ENCODE results near the gene SORBS2. TPM values are rescaled to one million over a fixed set of nuclear protein-coding genes. Genes with fewer than 3 reads are reported as not detected.

The SORBS2 gene
- total RNA-seq, 4 donors from 2014 or later, result 17.4 to 40.8 (median 21.9) TPM

DNA sequence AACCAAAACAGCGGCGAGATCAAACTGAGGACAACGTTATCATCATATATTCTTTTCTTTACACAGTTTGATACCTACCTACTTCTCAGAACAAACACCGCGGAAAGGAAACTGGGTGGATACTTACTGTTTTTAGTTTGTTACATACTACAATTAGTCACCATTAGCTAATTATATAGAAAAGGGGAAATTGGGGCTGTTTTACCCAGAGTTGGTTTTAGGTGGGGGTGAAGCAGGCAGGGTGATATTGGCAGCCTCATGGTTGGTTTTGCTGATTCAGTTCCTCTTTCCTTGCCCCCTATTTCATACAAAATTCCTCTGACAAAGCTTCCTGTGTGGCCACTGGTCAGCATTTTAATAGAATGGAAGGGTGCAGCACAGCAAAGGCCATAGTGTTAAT lies 77.8 kb downstream of the SORBS2 start:
- Histone ChIP-seq H3K4me1 (peaks cover 36% of the 10 kb centered on the region), H3K36me3 (no peaks in the 10 kb centered on the region), H3K9me3 (no peaks in the 10 kb centered on the region), H3K27me3 (no peaks in the 10 kb centered on the region), H3K27ac (no peak overlapping the region), H3K4me3 (no peak overlapping the region)
- WGBS, result 92% methylated on average over 5 of the region's 5 CpGs
- no peak for DNase-seq (ENCODE audit: low spot score in 2 of 2)
- TF ChIP-seq, protein P1, sequence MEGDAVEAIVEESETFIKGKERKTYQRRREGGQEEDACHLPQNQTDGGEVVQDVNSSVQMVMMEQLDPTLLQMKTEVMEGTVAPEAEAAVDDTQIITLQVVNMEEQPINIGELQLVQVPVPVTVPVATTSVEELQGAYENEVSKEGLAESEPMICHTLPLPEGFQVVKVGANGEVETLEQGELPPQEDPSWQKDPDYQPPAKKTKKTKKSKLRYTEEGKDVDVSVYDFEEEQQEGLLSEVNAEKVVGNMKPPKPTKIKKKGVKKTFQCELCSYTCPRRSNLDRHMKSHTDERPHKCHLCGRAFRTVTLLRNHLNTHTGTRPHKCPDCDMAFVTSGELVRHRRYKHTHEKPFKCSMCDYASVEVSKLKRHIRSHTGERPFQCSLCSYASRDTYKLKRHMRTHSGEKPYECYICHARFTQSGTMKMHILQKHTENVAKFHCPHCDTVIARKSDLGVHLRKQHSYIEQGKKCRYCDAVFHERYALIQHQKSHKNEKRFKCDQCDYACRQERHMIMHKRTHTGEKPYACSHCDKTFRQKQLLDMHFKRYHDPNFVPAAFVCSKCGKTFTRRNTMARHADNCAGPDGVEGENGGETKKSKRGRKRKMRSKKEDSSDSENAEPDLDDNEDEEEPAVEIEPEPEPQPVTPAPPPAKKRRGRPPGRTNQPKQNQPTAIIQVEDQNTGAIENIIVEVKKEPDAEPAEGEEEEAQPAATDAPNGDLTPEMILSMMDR (IDR thresholded peaks at IDR 0.05), result no peak
- TF ChIP-seq POLR2AphosphoS5 (IDR thresholded peaks at IDR 0.05) (no peak), EP300 (IDR thresholded peaks at IDR 0.05) (no peak), POLR2A (IDR thresholded peaks at IDR 0.05) (no peak)

DNA sequence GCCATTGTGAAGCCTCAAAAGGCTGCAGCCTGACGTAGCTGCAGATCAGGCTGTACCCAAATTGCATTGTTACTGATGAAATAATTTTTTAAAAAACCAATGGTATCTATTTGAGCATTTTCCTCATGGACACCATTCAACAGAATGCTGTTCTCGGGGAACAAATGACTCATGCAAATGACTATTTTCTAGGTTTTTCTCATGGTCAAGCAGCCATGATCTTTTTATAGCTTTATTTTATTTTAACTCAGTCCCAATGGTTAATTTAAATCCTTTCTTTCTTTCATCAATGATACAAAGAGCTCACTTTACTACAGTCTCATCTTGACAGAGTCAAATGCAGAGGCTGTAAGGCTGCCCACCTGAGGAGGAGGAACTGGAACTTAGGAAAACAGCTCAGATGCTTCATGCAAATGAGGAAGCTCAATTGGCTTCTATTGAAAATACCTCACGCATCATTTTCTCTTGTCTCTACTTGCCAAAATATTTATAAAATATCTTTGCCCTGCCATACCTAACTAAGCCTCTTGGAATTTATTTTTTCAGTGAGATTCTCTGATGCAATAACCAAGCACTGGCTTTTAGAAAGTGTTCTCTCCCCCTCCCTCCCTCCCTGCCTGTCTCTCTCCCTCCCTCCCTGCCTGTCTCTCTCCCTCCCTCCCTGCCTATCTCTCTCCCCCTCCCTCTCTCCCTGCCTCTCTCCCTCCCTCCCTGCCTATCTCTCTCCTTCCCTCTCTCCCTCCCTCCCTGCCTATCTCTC lies 81.0 kb downstream of the SORBS2 start:
- no peak for DNase-seq (ENCODE audit: low spot score in 2 of 2)
- WGBS, result 51% methylated on average over 3 of the region's 3 CpGs
- Histone ChIP-seq H3K4me3 (no peak overlapping the region), H3K9me3 (no peaks in the 10 kb centered on the region), H3K27ac (no peak overlapping the region), H3K4me1 (peaks cover 28% of the 10 kb centered on the region), H3K27me3 (no peaks in the 10 kb centered on the region), H3K36me3 (no peaks in the 10 kb centered on the region)
- TF ChIP-seq, protein P1 (IDR thresholded peaks at IDR 0.05), result no peak
- TF ChIP-seq POLR2A (IDR thresholded peaks at IDR 0.05) (no peak), POLR2AphosphoS5 (IDR thresholded peaks at IDR 0.05) (no peak), EP300 (IDR thresholded peaks at IDR 0.05) (no peak)

DNA sequence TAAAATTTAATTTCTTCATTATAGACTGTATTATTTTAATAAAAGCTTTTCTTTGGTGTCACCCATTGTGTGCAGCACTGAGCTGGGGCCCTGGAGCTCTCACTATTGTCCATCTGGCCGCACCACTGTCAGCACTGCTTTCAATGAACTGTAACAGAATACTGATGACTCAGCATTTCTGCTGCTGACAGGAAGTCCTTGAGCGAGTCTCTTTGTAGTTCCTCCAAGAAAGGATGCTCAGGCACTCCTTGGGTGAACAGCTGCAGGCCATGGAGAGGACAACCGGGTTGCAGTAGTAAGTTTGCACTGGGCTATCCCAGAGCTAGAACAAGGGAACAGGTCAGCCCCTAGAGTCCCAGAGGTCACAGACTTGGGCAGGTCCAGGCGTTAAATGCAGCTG lies 81.6 kb downstream of the SORBS2 start:
- peaks cover 28% of the 10 kb centered on the region for H3K4me1 ChIP-seq
- no peak for TF ChIP-seq POLR2A (IDR thresholded peaks at IDR 0.05)
- TF ChIP-seq, protein P1 (IDR thresholded peaks at IDR 0.05), result no peak
- TF ChIP-seq EP300 (IDR thresholded peaks at IDR 0.05), result no peak
- no peak for TF ChIP-seq POLR2AphosphoS5 (IDR thresholded peaks at IDR 0.05)
- no peak for DNase-seq (ENCODE audit: low spot score in 2 of 2)
- 53% methylated on average over 4 of the region's 4 CpGs for WGBS
- H3K27me3 ChIP-seq, result no peaks in the 10 kb centered on the region
- no peak overlapping the region for H3K27ac ChIP-seq
- no peaks in the 10 kb centered on the region for H3K36me3 ChIP-seq
- no peak overlapping the region for H3K4me3 ChIP-seq
- no peaks in the 10 kb centered on the region for H3K9me3 ChIP-seq

DNA sequence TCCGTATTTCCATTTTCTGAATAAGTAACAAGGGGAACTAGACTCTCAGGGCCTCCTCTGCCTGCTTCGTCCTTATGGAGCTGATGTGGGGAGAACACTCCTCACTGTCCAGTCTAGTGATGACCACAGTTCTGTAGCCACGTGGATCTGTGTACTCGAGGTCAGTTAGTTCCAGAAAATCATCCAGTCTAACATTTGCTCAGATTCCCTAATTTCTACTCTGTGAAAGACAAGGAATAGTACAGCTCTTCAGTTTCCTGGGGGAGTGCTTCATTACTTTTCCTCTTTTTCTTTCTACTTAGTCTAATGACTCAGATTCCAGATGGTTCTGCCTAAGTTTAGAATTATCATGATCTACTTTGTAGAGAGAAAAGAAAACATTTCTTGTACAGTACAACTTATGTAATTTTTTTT lies 82.6 kb downstream of the SORBS2 start:
- Histone ChIP-seq H3K27me3 (no peaks in the 10 kb centered on the region), H3K27ac (no peak overlapping the region), H3K4me3 (no peak overlapping the region)

DNA sequence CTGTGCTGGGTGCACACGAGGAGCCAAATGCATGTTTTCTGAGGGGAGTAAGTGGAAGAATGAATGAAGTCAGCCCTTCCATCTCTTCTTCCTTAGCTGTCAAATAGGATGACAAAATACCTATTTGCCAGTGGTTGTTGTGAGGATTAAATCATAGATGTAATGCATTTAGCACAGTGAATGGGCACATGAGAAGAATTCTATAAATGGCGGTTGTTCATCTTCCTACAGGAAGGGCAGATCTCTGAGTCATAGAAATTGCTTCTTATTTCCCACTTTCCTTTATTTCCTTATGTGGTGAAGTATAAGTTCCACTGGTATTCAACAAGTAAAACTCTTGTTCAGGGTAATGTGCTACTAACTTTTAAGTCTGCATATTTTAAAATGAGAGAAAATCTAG lies 83.1 kb downstream of the SORBS2 start:
- H3K36me3 ChIP-seq, result no peaks in the 10 kb centered on the region
- WGBS, result 71% methylated on average over 2 of the region's 2 CpGs
- no peaks in the 10 kb centered on the region for H3K27me3 ChIP-seq
- TF ChIP-seq POLR2AphosphoS5 (IDR thresholded peaks at IDR 0.05) (no peak), EP300 (IDR thresholded peaks at IDR 0.05) (no peak), POLR2A (IDR thresholded peaks at IDR 0.05) (no peak)
- TF ChIP-seq, protein P1 (IDR thresholded peaks at IDR 0.05), result no peak
- peaks cover 28% of the 10 kb centered on the region for H3K4me1 ChIP-seq
- H3K9me3 ChIP-seq, result no peaks in the 10 kb centered on the region
- no peak overlapping the region for H3K27ac ChIP-seq
- no peak overlapping the region for H3K4me3 ChIP-seq
- DNase-seq (ENCODE audit: low spot score in 2 of 2), result no peak

More for the DNA sequence above, 82.6 kb downstream of the SORBS2 start:
- H3K36me3 ChIP-seq, result no peaks in the 10 kb centered on the region
- H3K4me1 ChIP-seq, result peaks cover 28% of the 10 kb centered on the region
- no peak for DNase-seq (ENCODE audit: low spot score in 2 of 2)
- no peak for TF ChIP-seq POLR2A (IDR thresholded peaks at IDR 0.05)
- no peak for TF ChIP-seq EP300 (IDR thresholded peaks at IDR 0.05)
- TF ChIP-seq, protein P1 (IDR thresholded peaks at IDR 0.05), result no peak
- no peak for TF ChIP-seq POLR2AphosphoS5 (IDR thresholded peaks at IDR 0.05)
- WGBS, result 80% methylated on average over 4 of the region's 4 CpGs
- no peaks in the 10 kb centered on the region for H3K9me3 ChIP-seq

All from suprapubic skin (tissue), 4 donors.